ENCODE data around the gene WNT8B. TPM values are rescaled to one million over a fixed set of nuclear protein-coding genes. Genes with fewer than 3 reads are reported as not detected.

Gene WNT8B
- total RNA-seq, 4 donors from 2014 or later: not detected

- intact Hi-C loops (cut with DNase I): no loop called here
- DNase-seq: no peak
- TF ChIP-seq CTCF (IDR thresholded peaks at IDR 0.05) (no peak), POLR2A (IDR thresholded peaks at IDR 0.05) (no peak)
- peaks cover 0 to 21% (median 0%) of the 10 kb centered on the region in 4 donors for H3K27me3 ChIP-seq
- WGBS, 2 donors: 76 to 77% methylated on average over 4 of the region's 4 CpGs
- no peaks in the 10 kb centered on the region for H3K4me1 ChIP-seq
- no peak overlapping the region for H3K4me3 ChIP-seq
- H3K9me3 ChIP-seq: no peaks in the 10 kb centered on the region
- H3K27ac ChIP-seq: no peak overlapping the region
- H3K36me3 ChIP-seq: no peaks in the 10 kb centered on the region
These were observed 13.9 kb upstream of the WNT8B start for GRCh38 chr10:100448951-100449350.

DNA sequence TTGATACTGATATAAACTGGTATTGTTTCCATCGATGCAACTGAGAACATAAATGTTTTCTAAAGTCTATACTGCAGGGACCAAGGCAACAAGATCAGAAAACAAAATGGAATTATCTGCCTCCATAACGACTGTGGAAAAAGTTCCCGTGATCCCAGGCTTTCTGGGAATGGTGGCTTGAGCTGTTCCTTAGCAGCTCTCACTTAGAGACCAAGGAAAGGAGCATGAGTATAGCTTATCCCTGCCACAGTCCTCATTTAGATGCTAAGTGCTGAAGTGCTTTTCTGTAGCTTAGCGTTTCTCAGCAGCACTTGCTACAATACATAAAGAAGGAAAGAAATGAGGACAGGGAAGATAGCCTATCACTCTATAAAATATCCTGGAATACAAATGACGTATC is 5.5 kb downstream of the WNT8B start:
- no peaks in the 10 kb centered on the region for H3K36me3 ChIP-seq
- TF ChIP-seq CTCF (IDR thresholded peaks at IDR 0.05): no peak
- TF ChIP-seq POLR2A (IDR thresholded peaks at IDR 0.05): no peak
- WGBS, 2 donors: 70 to 72% methylated on average over 5 of the region's 5 CpGs
- H3K4me3 ChIP-seq: no peak overlapping the region
- no peaks in the 10 kb centered on the region for H3K9me3 ChIP-seq
- no peaks in the 10 kb centered on the region for H3K4me1 ChIP-seq
- peaks cover 0 to 48% (median 0%) of the 10 kb centered on the region in 4 donors for H3K27me3 ChIP-seq
- no peak for DNase-seq
- intact Hi-C loops (cut with DNase I): no loop called here
- no peak overlapping the region for H3K27ac ChIP-seq

GRCh38 chr10:100468978-100469377 is 6.2 kb downstream of the WNT8B start:
- Histone ChIP-seq H3K4me3 (no peak overlapping the region), H3K27me3 (peaks cover 0 to 54% (median 0%) of the 10 kb centered on the region in 4 donors), H3K27ac (no peak overlapping the region), H3K9me3 (no peaks in the 10 kb centered on the region), H3K36me3 (no peaks in the 10 kb centered on the region), H3K4me1 (no peaks in the 10 kb centered on the region)
- no peak for DNase-seq
- TF ChIP-seq POLR2A (IDR thresholded peaks at IDR 0.05): no peak
- no peak for TF ChIP-seq CTCF (IDR thresholded peaks at IDR 0.05)
- intact Hi-C loops (cut with DNase I): no loop called here

DNA sequence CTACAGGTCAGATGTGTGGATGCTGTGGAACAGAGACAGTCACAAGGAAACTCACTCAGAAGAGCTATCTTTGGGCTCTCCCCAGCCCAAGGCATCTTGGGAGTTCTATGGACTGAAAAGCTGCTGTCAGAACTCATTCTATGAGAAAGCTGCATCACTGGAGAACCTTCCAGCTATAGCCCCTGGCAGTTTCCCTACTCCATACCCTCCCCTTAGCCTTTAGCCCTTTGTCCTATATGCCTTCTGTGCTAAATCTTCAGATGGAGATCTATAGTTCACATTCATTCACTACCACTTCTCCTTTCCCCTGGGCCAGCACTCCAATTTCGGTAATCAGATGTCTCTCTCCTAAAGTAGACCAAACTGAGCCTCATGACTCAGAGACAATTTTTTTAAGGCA is 6.9 kb downstream of the WNT8B start:
- H3K27ac ChIP-seq: no peak overlapping the region
- DNase-seq: no peak
- WGBS, 2 donors: 69 to 71% methylated on average over 1 of the region's 1 CpG
- no peak for TF ChIP-seq CTCF (IDR thresholded peaks at IDR 0.05)
- no peak for TF ChIP-seq POLR2A (IDR thresholded peaks at IDR 0.05)
- H3K4me3 ChIP-seq: no peak overlapping the region
- no peaks in the 10 kb centered on the region for H3K36me3 ChIP-seq
- peaks cover 0 to 59% (median 0%) of the 10 kb centered on the region in 4 donors for H3K27me3 ChIP-seq
- no peaks in the 10 kb centered on the region for H3K9me3 ChIP-seq
- intact Hi-C loops (cut with DNase I): no loop called here
- no peaks in the 10 kb centered on the region for H3K4me1 ChIP-seq

- H3K9me3 ChIP-seq: no peaks in the 10 kb centered on the region
- H3K27me3 ChIP-seq: peaks cover 0 to 61% (median 0%) of the 10 kb centered on the region in 4 donors
- no peak for DNase-seq
- H3K27ac ChIP-seq: no peak overlapping the region
- H3K4me1 ChIP-seq: no peaks in the 10 kb centered on the region
- no peak overlapping the region for H3K4me3 ChIP-seq
- WGBS, 2 donors: 63 to 65% methylated on average over 3 of the region's 3 CpGs
- no peaks in the 10 kb centered on the region for H3K36me3 ChIP-seq
- intact Hi-C loops (cut with DNase I): no loop called here
- no peak for TF ChIP-seq CTCF (IDR thresholded peaks at IDR 0.05)
- no peak for TF ChIP-seq POLR2A (IDR thresholded peaks at IDR 0.05)
These were observed 7.6 kb downstream of the WNT8B start for GRCh38 chr10:100470367-100470766.

Measured in esophagus squamous epithelium (tissue), 5 donors.